Fibroblast of lung (primary cell): ENCODE data around the gene HECTD2. TPM values are rescaled to one million over a fixed set of nuclear protein-coding genes. Genes with fewer than 3 reads are reported as not detected.
A peak's percentile ranks its signal among the peaks of the same experiment; 100 is the strongest.

Experiments used
- DNase-seq, 2 donors: peaks; one replicate each; pipeline versions ENCODE4 v3.0.0 to v3.0.0-alpha.2; 2010; ENCODE audit warnings: low read depth in 2 of 2
- H2AFZ ChIP-seq: 2 replicates; pipeline ENCODE4 v1.5.1; 2012; ENCODE audit warnings: low read length, control low read depth, inconsistent platforms
- H3K27ac ChIP-seq: 2 replicates; pipeline ENCODE4 v1.5.1; 2011; ENCODE audit warnings: low read length, control low read depth; ENCODE audit not compliant: insufficient read depth
- H3K27me3 ChIP-seq: 2 replicates; pipeline ENCODE4 v1.5.1; 2011; ENCODE audit warnings: mild to moderate bottlenecking, low read length; ENCODE audit not compliant: control insufficient read depth, insufficient read depth
- H3K36me3 ChIP-seq: 2 replicates; pipeline ENCODE4 v1.5.1; 2011; ENCODE audit warnings: low read length; ENCODE audit not compliant: control insufficient read depth, insufficient read depth
- H3K4me1 ChIP-seq: 2 replicates; pipeline ENCODE4 v1.5.1; 2011; ENCODE audit warnings: low read length; ENCODE audit not compliant: control insufficient read depth, insufficient read depth; ENCODE audit errors: extremely low read depth
- H3K4me2 ChIP-seq: 2 replicates; pipeline ENCODE4 v1.5.1; 2011; ENCODE audit warnings: low read length, control low read depth; ENCODE audit not compliant: insufficient read depth; ENCODE audit errors: extremely low read depth
- H3K4me3 ChIP-seq, 4 experiments: fragments of 200-600 bp in 1 of 4; sonication (generic) in 1 of 4; replicated peaks in 1 of 4; 2 replicates each; pipeline ENCODE4 v1.5.1; 2011 to 2016; ENCODE audit warnings: low read length in 4 of 4, low read depth in 3 of 4, mild to moderate bottlenecking in 3 of 4, control low read depth in 2 of 4, inconsistent platforms in 1 of 4, mixed read lengths in 1 of 4; ENCODE audit not compliant: insufficient read depth in 1 of 4; ENCODE audit errors: control extremely low read depth in 1 of 4
- H3K79me2 ChIP-seq: 2 replicates; pipeline ENCODE4 v1.5.1; 2012; ENCODE audit warnings: mild to moderate bottlenecking, low read length, inconsistent platforms; ENCODE audit not compliant: control insufficient read depth, insufficient read depth
- H3K9ac ChIP-seq: 2 replicates; pipeline ENCODE4 v1.5.1; 2011; ENCODE audit warnings: mild to moderate bottlenecking, low read length, control low read depth; ENCODE audit not compliant: insufficient read depth
- H3K9me3 ChIP-seq: 2 replicates; pipeline ENCODE4 v1.5.1; 2012; ENCODE audit warnings: low read depth, low read length; ENCODE audit not compliant: control insufficient read depth, insufficient read depth
- H4K20me1 ChIP-seq: 2 replicates; pipeline ENCODE4 v1.5.1; 2011; ENCODE audit warnings: low read length; ENCODE audit not compliant: control insufficient read depth, insufficient read depth; ENCODE audit errors: extremely low read depth
- CTCF ChIP-seq, 2 donors: IDR thresholded peaks in 1 of 2; conservative IDR thresholded peaks in 1 of 2; 1 replicate in 1 of 2; 2 replicates in 1 of 2; pipeline ENCODE4 v1.5.1; 2011 to 2012; ENCODE audit warnings: low read length in 2 of 2, control low read depth in 1 of 2, inconsistent platforms in 1 of 2, low read depth in 1 of 2, mild to moderate bottlenecking in 1 of 2
- EZH2 ChIP-seq: IDR thresholded peaks from 2 replicates; pipeline ENCODE4 v1.5.1; 2012; ENCODE audit warnings: low read length, control low read depth, mild to moderate bottlenecking; ENCODE audit errors: missing control alignments
- polyA plus RNA-seq, 2 donors: library from polyadenylated mRNA; depleted of rRNA in 1 of 2; stranded (reverse) in 1 of 2; unstranded in 1 of 2; fragments of >200 nt; gene quantifications; 2 replicates each; pipeline ENCODE4 v1.2.1, GENCODE V29; 2011 to 2012; ENCODE audit warnings: missing spikeins in 1 of 2
- total RNA-seq: library from RNA; depleted of rRNA; stranded (reverse); fragments of >200 nt; gene quantifications from 2 replicates; pipeline ENCODE4 v1.2.1, GENCODE V29; 2014

Gene HECTD2
- total and polyA plus RNA-seq, 2 donors (not counting 1 experiment from before 2014, with no cell fraction given) = 7.6 to 8.3 TPM

- peak in 1 of 2 donors; percentile 34 for DNase-seq
Observed at GRCh38 chr10:91556691-91557566, 146.8 kb downstream of the HECTD2 start.

GRCh38 chr10:91557651-91558111 is 147.5 kb downstream of the HECTD2 start:
- Histone ChIP-seq H3K9ac (no peak overlapping the region), H3K27ac (no peak overlapping the region), H3K4me1 (no peaks in the 10 kb centered on the region), H3K4me2 (no peak overlapping the region), H4K20me1 (no peaks in the 10 kb centered on the region), H3K4me3 (no peak overlapping the region), H3K79me2 (no peaks in the 10 kb centered on the region), H2AFZ (no peak overlapping the region), H3K9me3 (no peaks in the 10 kb centered on the region), H3K27me3 (no peaks in the 10 kb centered on the region), H3K36me3 (no peaks in the 10 kb centered on the region)
- no peak for TF ChIP-seq CTCF (conservative IDR thresholded peaks at IDR 0.05 in 1 of 2, IDR thresholded peaks at IDR 0.05 in 1 of 2; ENCODE audit: low read depth in 1 of 2, low read length in 2 of 2)
- no peak for TF ChIP-seq EZH2
- DNase-seq = peak in 1 of 2 donors; percentile 34

More at GRCh38 chr10:91556691-91557566, 146.8 kb downstream of the HECTD2 start:
- no peak overlapping the region for H2AFZ ChIP-seq
- no peaks in the 10 kb centered on the region for H4K20me1 ChIP-seq
- H3K79me2 ChIP-seq = no peaks in the 10 kb centered on the region
- no peak overlapping the region for H3K4me3 ChIP-seq
- no peaks in the 10 kb centered on the region for H3K36me3 ChIP-seq
- no peak for TF ChIP-seq EZH2
- no peak for TF ChIP-seq CTCF (conservative IDR thresholded peaks at IDR 0.05 in 1 of 2, IDR thresholded peaks at IDR 0.05 in 1 of 2; ENCODE audit: low read depth in 1 of 2, low read length in 2 of 2)
- no peaks in the 10 kb centered on the region for H3K27me3 ChIP-seq
- no peaks in the 10 kb centered on the region for H3K9me3 ChIP-seq
- no peaks in the 10 kb centered on the region for H3K4me1 ChIP-seq
- no peak overlapping the region for H3K9ac ChIP-seq
- H3K4me2 ChIP-seq = no peak overlapping the region
- H3K27ac ChIP-seq = no peak overlapping the region

GRCh38 chr10:91558473-91558872 is 148.3 kb downstream of the HECTD2 start:
- no peak overlapping the region for H3K4me2 ChIP-seq
- H3K9me3 ChIP-seq = no peaks in the 10 kb centered on the region
- no peak overlapping the region for H2AFZ ChIP-seq

More at GRCh38 chr10:91558473-91558872, 148.3 kb downstream of the HECTD2 start:
- Histone ChIP-seq H3K27ac (no peak overlapping the region), H3K9ac (no peak overlapping the region), H4K20me1 (no peaks in the 10 kb centered on the region), H3K4me1 (no peaks in the 10 kb centered on the region), H3K27me3 (no peaks in the 10 kb centered on the region), H3K36me3 (no peaks in the 10 kb centered on the region), H3K4me3 (no peak overlapping the region), H3K79me2 (no peaks in the 10 kb centered on the region)
- no peak for DNase-seq
- TF ChIP-seq EZH2 = no peak
